Right cardiac atrium (tissue), 5 donors: ENCODE results near the gene PHF13. TPM values are rescaled to one million over a fixed set of nuclear protein-coding genes. Genes with fewer than 3 reads are reported as not detected.

Source experiments
- ATAC-seq, 2 donors: fragments of 200-7000 bp; cut with Tn5 transposase; one replicate each; pipeline versions ENCODE4 v1.8.0 to v1.9.1; 2020; ENCODE audit warnings: moderate library complexity in 2 of 2, mild to moderate bottlenecking in 1 of 2
- DNase-seq, 3 donors: peaks; one replicate each; pipeline ENCODE4 v3.0.0-alpha.2; 2020
- H3K27ac ChIP-seq: one replicate; pipeline ENCODE4 v1.5.1; 2013; ENCODE audit warnings: mild to moderate bottlenecking, low read length, control low read depth, moderate library complexity
- H3K27me3 ChIP-seq: one replicate; pipeline ENCODE4 v1.6.1; 2013; ENCODE audit not compliant: control insufficient read depth, insufficient read depth
- H3K4me1 ChIP-seq: one replicate; pipeline ENCODE4 v1.6.1; 2013; ENCODE audit warnings: low read length; ENCODE audit not compliant: control insufficient read depth, insufficient read depth
- H3K4me3 ChIP-seq: one replicate; pipeline ENCODE4 v1.5.1; 2013; ENCODE audit warnings: low read length, control low read depth
- H3K9me3 ChIP-seq: one replicate; pipeline ENCODE4 v1.6.1; 2013; ENCODE audit warnings: low read length; ENCODE audit not compliant: control insufficient read depth
- WGBS: extraction: QIAGEN DNeasy Blood & Tissue Kit; methylation state at CpG from one replicate; pipeline ENCODE4 v1.1.7; 2013; 5-methylcytosine and 5-hydroxymethylcytosine counted together
- intact Hi-C, 4 donors: fragments of 100-400 bp; cut with DNase I; formaldehyde crosslinking; loops; one replicate each; pipeline versions ENCODE4 v1.11.0 to v1.14.0; 2022 to 2023
- long read RNA-seq, 4 donors: library from polyadenylated mRNA; unstranded; transcript quantifications; one replicate each; pipeline ENCODE4 v2.0.0, GENCODE V29; 2020 to 2021
- polyA plus RNA-seq: library from polyadenylated mRNA; stranded (reverse); fragments of 200-250 nt; gene quantifications from one replicate; pipeline ENCODE4 v1.2.3, GENCODE V29; 2013
- total RNA-seq, 4 donors: library from RNA; stranded (reverse); fragmentation: NEBNext Ultra II Directional; extraction: Animal tissue kit (Norgen Biotek cat#: 25700); gene quantifications; one replicate each; pipeline ENCODE4 v1.2.1, GENCODE V29; 2021
- donor health status: healthy with polysubstance abuse.
- donor health status: DM: no; HTN: yes; CAD: no.
- donor health status: DM: no; HTN: no; CAD: no.
- donor health status: DM: no; HTN: yes; CAD: no; lungs with severe emphysema.
- donor health status: DM: yes; HTN: yes; CAD: no.

The PHF13 gene
- total RNA-seq: 1 to 10 TPM; 6.4 to 9.7 (median 7.9) TPM
- polyA plus RNA-seq: 4.8 TPM
- long read RNA-seq, donor 1, partial matches to known transcripts: 4 of 9 reads
- long read RNA-seq, donor 1, other reads (novel, unspliced or antisense): 2 of 9 reads
- long read RNA-seq, donor 2, transcript PHF13-201 (4 exons, 3,681 nt): major isoform, 11 of 13 reads
- long read RNA-seq, donor 2, partial matches to known transcripts: 0 of 13 reads
- long read RNA-seq, donor 2, other reads (novel, unspliced or antisense): 1 of 13 reads
- long read RNA-seq, donor 3, transcript PHF13-201 (4 exons, 3,681 nt): major isoform, 33 of 41 reads
- long read RNA-seq, donor 3, partial matches to known transcripts: 2 of 41 reads
- long read RNA-seq, donor 3, other reads (novel, unspliced or antisense): 6 of 41 reads
- long read RNA-seq, donor 4, transcript PHF13-201 (4 exons, 3,681 nt): major isoform, 6 of 10 reads
- long read RNA-seq, donor 4, partial matches to known transcripts: 2 of 10 reads
- long read RNA-seq, donor 4, other reads (novel, unspliced or antisense): 2 of 10 reads

GRCh38 chr1:6613361-6614018, at the start of gene PHF13:
PHF13 (plus strand) TSS chr1:6613731; CDS start chr1:6614067, 336 bp downstream.
- H3K27me3 ChIP-seq: no peaks in the 10 kb centered on the region
- H3K27ac ChIP-seq: peak within 1 kb of the TSS; percentile 98
- DNase-seq (peak; percentile 100), ATAC-seq (peak; percentile 98)
- intact Hi-C loops: no loop called here
- H3K4me1 ChIP-seq: no peaks in the 10 kb centered on the region
- H3K4me3 ChIP-seq: peak within 1 kb of the TSS; percentile 99
- under 1% methylated on average over 84 of the region's 84 CpGs for WGBS
- no peaks in the 10 kb centered on the region for H3K9me3 ChIP-seq

GRCh38 chr1:6569033-6569432, 44.5 kb upstream of the PHF13 start:
- H3K9me3 ChIP-seq: no peaks in the 10 kb centered on the region
- WGBS: 88% methylated on average over 11 of the region's 11 CpGs
- no peaks in the 10 kb centered on the region for H3K27me3 ChIP-seq
- no peak for DNase-seq
- H3K4me3 ChIP-seq: no peak overlapping the region
- H3K4me1 ChIP-seq: no peaks in the 10 kb centered on the region
- no peak for ATAC-seq
- H3K27ac ChIP-seq: no peak overlapping the region
- intact Hi-C loops: no loop called here

- H3K27ac ChIP-seq: no peak overlapping the region
- H3K4me1 ChIP-seq: no peaks in the 10 kb centered on the region
- DNase-seq (no peak), ATAC-seq (no peak)
- intact Hi-C loops: no loop called here
- no peaks in the 10 kb centered on the region for H3K9me3 ChIP-seq
- H3K4me3 ChIP-seq: no peak overlapping the region
- 65% methylated on average over 3 of the region's 3 CpGs for WGBS
- no peaks in the 10 kb centered on the region for H3K27me3 ChIP-seq
Measured at GRCh38 chr1:6570100-6570499, 43.4 kb upstream of the PHF13 start.

- H3K9me3 ChIP-seq: no peaks in the 10 kb centered on the region
- ATAC-seq (no peak), DNase-seq (peak in 1 of 3 donors; percentile 31)
- no peak overlapping the region for H3K4me3 ChIP-seq
- H3K4me1 ChIP-seq: no peaks in the 10 kb centered on the region
- H3K27ac ChIP-seq: no peak overlapping the region
- intact Hi-C loops: no loop called here
- 78% methylated on average over 5 of the region's 5 CpGs for WGBS
- H3K27me3 ChIP-seq: no peaks in the 10 kb centered on the region
Measured at GRCh38 chr1:6570987-6571386, 42.5 kb upstream of the PHF13 start.

GRCh38 chr1:6572653-6573383, 40.7 kb upstream of the PHF13 start:
- peak in 1 of 3 donors; percentile 16 for DNase-seq
- intact Hi-C loops: no loop called here
- Histone ChIP-seq H3K9me3 (no peaks in the 10 kb centered on the region), H3K4me3 (no peak overlapping the region), H3K27me3 (no peaks in the 10 kb centered on the region), H3K27ac (no peak overlapping the region), H3K4me1 (no peaks in the 10 kb centered on the region)
- ATAC-seq: no peak
- 71% methylated on average over 12 of the region's 12 CpGs for WGBS

- Histone ChIP-seq H3K4me3 (no peak overlapping the region), H3K4me1 (peaks cover 1% of the 10 kb centered on the region), H3K27me3 (no peaks in the 10 kb centered on the region), H3K9me3 (no peaks in the 10 kb centered on the region), H3K27ac (no peak overlapping the region)
- ATAC-seq (no peak), DNase-seq (no peak)
- WGBS: 75% methylated on average over 8 of the region's 8 CpGs
- intact Hi-C loops: no loop called here
Measured at GRCh38 chr1:6574025-6574620, 39.4 kb upstream of the PHF13 start.

GRCh38 chr1:6574818-6575217, 38.7 kb upstream of the PHF13 start:
- no peak for ATAC-seq
- intact Hi-C loops: no loop called here
- no peak for DNase-seq
- Histone ChIP-seq H3K27me3 (no peaks in the 10 kb centered on the region), H3K4me3 (no peak overlapping the region), H3K4me1 (peaks cover 5% of the 10 kb centered on the region), H3K27ac (no peak overlapping the region), H3K9me3 (no peaks in the 10 kb centered on the region)
- 85% methylated on average over 14 of the region's 14 CpGs for WGBS

- intact Hi-C loops: no loop called here
- 70% methylated on average over 6 of the region's 6 CpGs for WGBS
- Histone ChIP-seq H3K9me3 (no peaks in the 10 kb centered on the region), H3K27ac (no peak overlapping the region), H3K4me3 (no peak overlapping the region), H3K27me3 (no peaks in the 10 kb centered on the region), H3K4me1 (peaks cover 12% of the 10 kb centered on the region)
- ATAC-seq: no peak
- no peak for DNase-seq
Measured at GRCh38 chr1:6577831-6578525, 35.6 kb upstream of the PHF13 start.

GRCh38 chr1:6578624-6579373, 34.7 kb upstream of the PHF13 start:
- no peaks in the 10 kb centered on the region for H3K9me3 ChIP-seq
- no peaks in the 10 kb centered on the region for H3K27me3 ChIP-seq
- H3K27ac ChIP-seq: peak overlapping the region; percentile 90
- ATAC-seq (no peak), DNase-seq (peak in 1 of 3 donors; percentile 52)
- no peak overlapping the region for H3K4me3 ChIP-seq
- intact Hi-C loops: no loop called here
- peaks cover 12% of the 10 kb centered on the region for H3K4me1 ChIP-seq
- WGBS: 88% methylated on average over 14 of the region's 14 CpGs
